Cardiac septum (tissue), 1 donor: ENCODE measurements around the gene UNC13C. TPM values are rescaled to one million over a fixed set of nuclear protein-coding genes. Genes with fewer than 3 reads are reported as not detected.
"Not testable (repeated sequence)": the region's sequence is repeated elsewhere in the genome, so short reads cannot be mapped to it uniquely, and the experiment has no call there.

Source experiments
- DNase-seq: peaks from one replicate; pipeline ENCODE4 v3.0.0-alpha.2; 2020; ENCODE audit warnings: low spot score
- intact Hi-C: fragments of 100-400 bp; cut with DNase I; formaldehyde crosslinking; loops from one replicate; pipeline ENCODE4 v1.14.0; 2022
- long read RNA-seq: library from polyadenylated mRNA; unstranded; transcript quantifications from one replicate; pipeline ENCODE4 v2.0.0, GENCODE V29; 2021
- total RNA-seq: library from RNA; stranded (reverse); fragmentation: NEBNext Ultra II Directional; extraction: Animal tissue kit (Norgen Biotek cat#: 25700); gene quantifications from one replicate; pipeline ENCODE4 v1.2.1, GENCODE V29; 2021
- donor health status: DM: no; HTN: no; CAD: no.

Gene UNC13C
- 0.32 TPM for total RNA-seq
- long read RNA-seq = 0 reads

DNA sequence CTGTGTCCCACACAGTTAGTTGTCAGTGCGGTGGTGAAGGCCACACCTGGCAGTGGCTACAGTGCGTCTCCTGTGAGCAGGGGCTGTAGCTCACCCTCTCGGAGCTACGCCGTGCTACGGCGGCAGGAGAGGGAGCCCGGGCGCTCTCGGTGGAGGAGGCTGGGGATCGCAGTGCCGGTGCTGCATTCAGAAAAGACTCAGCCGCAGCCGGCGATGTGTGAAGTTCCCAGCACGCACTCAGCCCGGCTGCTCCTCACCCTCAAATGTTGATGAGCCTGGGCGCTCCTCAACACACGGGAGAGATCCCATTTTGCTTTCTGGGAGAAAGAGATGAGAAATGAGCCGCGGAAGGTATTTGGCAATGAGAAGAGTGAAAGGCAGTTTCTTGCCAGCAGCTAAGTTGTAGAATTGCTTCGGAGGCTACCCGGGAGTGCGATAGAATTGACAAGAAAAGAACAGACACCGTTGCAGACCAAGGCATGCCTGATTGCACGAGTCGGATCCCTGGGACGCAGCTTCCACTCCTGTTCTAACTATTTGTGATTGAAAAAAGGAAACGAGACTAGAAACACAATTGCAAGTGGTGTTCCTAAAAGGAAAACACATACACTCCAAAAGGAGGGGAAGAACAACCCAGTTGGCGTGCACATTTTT is at the start of gene UNC13C:
TSS of gene UNC13C (plus strand) at position 189 of the 654 bp plus-strand sequence. CDS start 34,463 bp downstream, outside the sequence.
- DNase-seq = no peak
- intact Hi-C loops = no loop called here

GRCh38 chr15:53936137-53936536 is 42.1 kb upstream of the UNC13C start:
- intact Hi-C loops = no loop called here
- DNase-seq = no peak

- intact Hi-C loops, DNase-seq: not testable (repeated sequence)
Observed at GRCh38 chr15:53937632-53938031, 40.6 kb upstream of the UNC13C start.

- intact Hi-C loops = no loop called here
- no peak for DNase-seq
Observed at GRCh38 chr15:53950572-53950971, 27.7 kb upstream of the UNC13C start.

GRCh38 chr15:53955396-53955795 is 22.8 kb upstream of the UNC13C start:
- intact Hi-C loops = no loop called here

DNA sequence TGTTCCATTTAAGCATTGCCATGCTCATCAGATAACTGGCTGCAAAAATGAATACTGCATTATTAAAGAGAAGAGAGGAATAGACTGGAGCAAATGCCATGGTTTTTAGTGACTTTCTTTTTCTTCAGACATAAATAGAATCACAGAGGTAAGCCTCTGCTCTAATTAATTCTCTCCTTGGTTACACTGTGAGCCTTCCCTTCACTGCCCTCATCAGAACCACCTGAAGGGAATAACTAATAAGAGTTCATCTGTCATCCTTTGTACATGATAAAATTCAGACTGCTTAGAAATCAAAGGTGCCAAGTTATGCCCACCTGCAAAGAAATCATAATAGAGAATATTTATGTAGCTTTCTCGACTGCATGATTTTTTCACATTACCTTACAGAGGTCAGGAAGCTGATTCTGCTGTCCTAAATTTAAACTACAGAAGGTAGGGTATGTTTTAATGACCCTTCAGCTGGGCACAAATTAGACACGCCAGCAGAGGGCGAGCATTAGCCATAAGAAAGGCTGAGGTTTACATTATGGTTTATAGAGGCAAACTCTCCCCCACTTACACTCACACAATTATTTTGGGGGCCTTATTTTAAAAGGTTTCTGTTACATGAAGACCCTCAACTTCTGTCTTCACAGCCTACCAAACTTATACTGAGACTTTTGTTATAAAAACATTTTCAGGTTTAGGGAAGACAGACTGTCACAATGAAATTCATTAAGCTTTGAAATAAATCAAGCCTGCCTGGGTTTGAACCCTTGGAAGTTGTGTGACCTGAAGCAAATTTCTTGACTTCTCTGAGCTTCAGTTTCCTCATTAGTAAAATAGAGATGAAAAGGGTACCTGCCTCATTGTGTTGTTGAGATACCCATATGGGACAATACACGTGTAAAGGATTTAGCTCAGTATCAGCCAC is 15.3 kb upstream of the UNC13C start:
- intact Hi-C loops = no loop called here
- no peak for DNase-seq

More at GRCh38 chr15:53955396-53955795, 22.8 kb upstream of the UNC13C start:
- DNase-seq = no peak

- no peak for DNase-seq
- intact Hi-C loops = no loop called here
Observed at GRCh38 chr15:53963801-53964200, 14.4 kb upstream of the UNC13C start.

DNA sequence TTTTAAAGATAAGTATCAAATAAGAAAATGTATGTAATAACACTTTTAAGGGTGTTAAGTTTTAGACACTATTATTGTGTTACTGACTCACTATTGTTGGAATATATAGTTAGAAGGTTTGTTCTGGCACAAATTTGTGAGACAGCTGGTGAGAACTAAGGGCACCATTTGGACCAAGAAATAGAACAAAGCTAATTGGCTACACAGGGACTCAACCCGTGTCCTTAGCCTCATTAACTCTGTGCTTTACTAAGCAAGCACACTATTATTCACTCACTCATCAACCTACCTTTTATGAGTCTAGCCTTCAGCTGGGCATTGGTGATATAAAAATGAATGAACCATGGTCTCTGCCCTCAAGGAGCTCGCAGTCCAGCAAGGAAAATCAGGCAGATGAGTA is 4.1 kb upstream of the UNC13C start:
- DNase-seq = no peak
- intact Hi-C loops = no loop called here

GRCh38 chr15:53974813-53975212 is 3.4 kb upstream of the UNC13C start:
- intact Hi-C loops = no loop called here
- DNase-seq = no peak

DNA sequence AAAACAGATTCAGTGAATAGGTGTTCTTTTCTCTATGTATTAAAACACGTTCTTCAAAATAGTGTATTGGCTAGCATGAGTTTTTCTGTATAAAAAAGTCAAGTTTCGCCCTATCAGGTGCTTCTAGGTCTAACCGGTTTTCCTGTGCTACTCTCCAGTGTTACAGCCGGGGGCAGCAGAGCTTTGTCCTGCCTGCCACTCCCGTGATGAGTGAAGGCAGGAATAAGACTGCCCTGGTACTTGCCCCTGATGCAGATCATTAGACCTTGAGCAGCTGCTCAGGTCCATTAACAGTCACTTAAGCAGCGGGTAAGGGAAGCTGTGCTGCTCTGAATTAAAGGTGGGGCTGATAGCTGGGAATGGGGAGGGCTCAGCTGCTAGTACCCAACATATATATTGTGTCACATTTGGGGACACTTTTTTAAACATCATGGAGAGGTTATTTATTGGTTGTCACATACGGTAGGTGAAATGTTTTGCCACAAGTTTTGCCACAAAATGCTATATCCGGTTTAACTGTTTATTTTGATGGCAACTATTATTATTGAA is 1.3 kb upstream of the UNC13C start:
- intact Hi-C loops = no loop called here
- no peak for DNase-seq

DNA sequence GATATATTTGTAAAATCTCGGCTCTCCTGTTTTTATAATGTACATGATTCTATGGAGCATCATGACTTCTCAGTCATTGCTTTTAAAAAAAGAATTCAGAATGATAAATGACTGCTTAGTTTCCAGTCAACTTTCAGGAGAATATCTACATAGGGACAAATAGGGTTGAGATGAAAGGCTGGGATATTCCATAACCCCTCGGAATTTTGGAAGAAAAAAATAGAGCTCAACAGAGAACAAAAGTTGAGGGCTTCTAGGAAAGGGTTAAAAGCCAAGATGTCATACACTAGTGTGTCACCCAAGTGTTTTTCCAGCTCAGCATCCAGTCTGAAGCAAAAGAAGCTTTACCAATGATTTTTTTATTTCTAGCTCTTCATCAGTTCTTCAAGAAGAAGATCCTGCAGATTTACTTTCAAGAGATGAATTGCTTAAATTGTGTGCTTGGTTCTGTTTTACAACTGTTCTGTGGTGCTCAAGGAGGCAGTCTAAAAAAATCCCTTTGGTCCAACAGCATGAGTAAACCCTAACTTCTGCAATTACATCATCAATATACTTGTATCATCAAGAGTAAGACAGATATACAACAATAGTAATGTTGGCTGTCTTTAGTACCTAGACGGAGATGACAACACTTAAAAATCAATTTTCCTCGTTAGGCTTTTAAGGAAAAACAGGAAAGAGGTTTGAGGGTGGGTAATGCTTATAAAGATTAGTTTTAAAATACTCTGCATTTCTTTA is 979 bp downstream of the UNC13C start:
- intact Hi-C loops = no loop called here

DNA sequence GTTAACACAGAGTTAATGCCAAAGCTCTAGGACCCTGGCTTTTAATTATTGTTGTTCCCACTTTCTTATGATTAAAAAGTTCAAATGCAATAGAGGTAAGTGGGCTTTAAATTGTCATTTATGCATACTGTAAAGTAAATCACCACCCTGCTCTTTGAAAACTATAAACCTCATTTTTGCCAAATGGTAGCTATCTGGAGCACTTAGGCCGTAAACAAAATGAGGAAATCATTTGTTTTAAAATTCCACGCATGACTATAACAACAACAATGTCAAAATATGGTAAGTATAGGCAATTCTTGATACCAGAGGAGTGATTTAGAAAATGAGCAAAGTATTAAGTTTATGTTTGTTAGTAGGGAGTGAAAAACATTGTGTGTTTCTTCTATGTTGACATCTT is 1.8 kb downstream of the UNC13C start:
- DNase-seq = no peak
- intact Hi-C loops = no loop called here

More for the DNA sequence above, 979 bp downstream of the UNC13C start:
- DNase-seq = no peak

DNA sequence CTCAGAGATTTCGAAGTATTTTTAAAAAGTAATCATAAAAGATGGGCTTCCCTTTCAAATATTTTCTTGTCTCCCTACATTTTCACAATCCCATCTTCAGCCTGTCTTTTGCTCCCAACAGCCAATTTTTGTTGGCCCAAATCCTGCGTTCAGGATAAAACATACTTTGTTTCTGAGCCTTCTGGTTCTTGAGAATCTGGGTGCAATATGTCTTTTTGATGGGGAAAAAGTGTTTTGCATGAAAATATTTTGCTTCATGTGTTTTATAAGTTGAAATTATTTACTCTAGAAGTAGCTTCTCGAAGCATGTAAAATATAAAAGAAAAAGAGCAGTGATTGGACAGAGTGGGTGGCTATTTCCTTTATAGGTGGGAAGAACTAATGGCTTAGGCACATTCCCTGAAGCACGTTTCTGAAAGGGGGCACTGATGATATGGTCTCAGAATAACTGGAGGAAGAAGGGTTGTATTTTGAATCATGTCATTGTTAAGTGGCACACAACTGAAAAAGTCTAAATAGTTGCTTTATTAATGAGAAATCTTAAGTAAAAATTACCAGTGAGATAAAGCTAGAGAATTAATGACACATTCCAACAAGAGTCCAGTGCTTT is 3.9 kb downstream of the UNC13C start:
- DNase-seq = no peak
- intact Hi-C loops = no loop called here

DNA sequence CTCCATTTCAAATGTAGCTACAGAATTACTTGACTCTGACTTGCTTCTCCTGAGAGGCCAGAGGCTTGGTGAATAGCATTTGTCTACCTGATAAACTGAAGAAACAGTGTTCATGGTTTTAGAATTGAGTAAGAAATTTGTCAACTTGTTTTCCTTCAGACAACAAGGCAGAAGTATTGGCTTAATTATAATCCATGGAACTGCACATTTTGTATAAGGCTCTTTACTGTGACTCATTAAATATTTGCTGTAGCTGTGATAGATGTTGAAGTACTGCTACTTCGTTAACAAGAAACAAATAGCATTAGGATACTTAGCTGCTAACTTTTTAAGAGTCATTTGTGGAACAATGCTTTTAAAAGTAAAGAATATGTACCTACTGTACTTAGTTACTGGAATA is 4.6 kb downstream of the UNC13C start:
- intact Hi-C loops = no loop called here
- DNase-seq = no peak

GRCh38 chr15:53984221-53984620 is 6.0 kb downstream of the UNC13C start:
- intact Hi-C loops = no loop called here
- no peak for DNase-seq

DNA sequence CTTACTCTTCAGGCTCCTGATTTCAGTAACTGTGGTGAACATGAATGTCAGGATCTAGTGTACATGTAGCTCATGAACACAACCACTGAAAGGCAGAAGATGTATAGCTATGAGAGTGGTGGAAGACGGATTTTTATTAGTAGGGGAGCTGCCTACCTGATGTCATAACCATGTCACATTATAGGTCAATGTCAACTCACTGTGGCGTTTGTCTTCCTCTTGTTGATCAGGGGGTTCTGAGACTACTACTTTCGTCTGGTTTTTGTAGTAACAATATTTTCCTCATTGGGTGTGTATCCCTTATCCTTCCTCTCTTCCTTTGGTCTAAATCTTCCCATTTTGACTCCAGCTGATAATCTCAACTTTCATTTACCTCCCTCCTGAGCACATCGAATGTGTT is 7.3 kb downstream of the UNC13C start:
- no peak for DNase-seq
- intact Hi-C loops = no loop called here

DNA sequence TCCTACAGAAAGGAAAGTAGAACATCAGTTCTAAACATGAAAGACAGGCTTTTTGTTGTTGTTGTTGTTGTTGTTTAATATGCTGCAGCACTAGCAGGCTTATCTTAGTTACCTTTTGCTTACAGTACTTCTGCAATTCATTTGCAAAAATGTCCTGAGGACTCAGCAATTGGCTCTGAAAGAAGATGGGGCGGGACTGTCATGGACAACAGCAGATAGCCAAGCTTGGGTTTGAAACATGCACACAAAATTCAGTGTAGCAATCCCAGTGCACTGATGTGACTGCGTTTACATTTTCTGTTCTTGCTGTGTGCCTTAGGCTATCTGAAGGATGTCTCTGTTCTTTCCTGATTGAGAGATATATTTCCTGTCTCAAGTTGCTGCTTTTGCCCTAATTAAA is 9.2 kb downstream of the UNC13C start:
- intact Hi-C loops = no loop called here

GRCh38 chr15:54007256-54007655 is 29.0 kb downstream of the UNC13C start:
- intact Hi-C loops = no loop called here

More for the DNA sequence above, 9.2 kb downstream of the UNC13C start:
- no peak for DNase-seq

GRCh38 chr15:54011656-54012055 is 33.4 kb downstream of the UNC13C start:
- no peak for DNase-seq
- intact Hi-C loops = no loop called here

More at GRCh38 chr15:54007256-54007655, 29.0 kb downstream of the UNC13C start:
- no peak for DNase-seq
